Osteoblast (primary cell): ENCODE results near the gene MCC. TPM values are rescaled to one million over a fixed set of nuclear protein-coding genes. Genes with fewer than 3 reads are reported as not detected.

Source experiments
- DNase-seq: peaks from one replicate; pipeline ENCODE4 v3.0.0; 2011; ENCODE audit warnings: low spot score, mixed read lengths; ENCODE audit not compliant: insufficient read length; ENCODE audit errors: missing footprints
- H2AFZ ChIP-seq: 2 replicates; pipeline ENCODE4 v1.6.0; 2011; ENCODE audit warnings: mild to moderate bottlenecking, low read length
- H3K27ac ChIP-seq: 2 replicates; pipeline ENCODE4 v1.5.1; 2011; ENCODE audit warnings: mild to moderate bottlenecking, low read depth, low read length, moderate library complexity
- H3K27me3 ChIP-seq: 2 replicates; pipeline ENCODE4 v1.6.0; 2012; ENCODE audit warnings: mild to moderate bottlenecking, control low read depth, inconsistent platforms, low read length, moderate library complexity; ENCODE audit not compliant: insufficient read depth
- H3K36me3 ChIP-seq: 2 replicates; pipeline ENCODE4 v1.5.1; 2011; ENCODE audit warnings: mild to moderate bottlenecking, low read length, control low read depth, moderate library complexity; ENCODE audit not compliant: insufficient read depth
- H3K4me1 ChIP-seq: 2 replicates; pipeline ENCODE4 v1.5.1; 2011; ENCODE audit warnings: mild to moderate bottlenecking, low read length, control low read depth, moderate library complexity; ENCODE audit not compliant: insufficient read depth
- H3K4me2 ChIP-seq: 2 replicates; pipeline ENCODE4 v1.6.0; 2011; ENCODE audit warnings: mild to moderate bottlenecking, low read length; ENCODE audit not compliant: insufficient read depth
- H3K4me3 ChIP-seq: fragments of 200-600 bp; sonication (generic); 3 replicates; pipeline ENCODE4 v1.5.1; 2012; ENCODE audit warnings: mild to moderate bottlenecking, low read length, inconsistent platforms; ENCODE audit not compliant: insufficient read depth
- H3K79me2 ChIP-seq: 2 replicates; pipeline ENCODE4 v1.6.0; 2012; ENCODE audit warnings: mild to moderate bottlenecking, low read length, control low read depth, inconsistent platforms; ENCODE audit not compliant: insufficient read depth
- H3K9me3 ChIP-seq: 2 replicates; pipeline ENCODE4 v1.5.1; 2011; ENCODE audit warnings: low read depth, low read length, control low read depth
- H4K20me1 ChIP-seq: 2 replicates; pipeline ENCODE4 v1.6.0; 2012; ENCODE audit warnings: mild to moderate bottlenecking, low read length, control low read depth; ENCODE audit not compliant: insufficient read depth
- CTCF ChIP-seq: IDR thresholded peaks from 2 replicates; pipeline ENCODE4 v1.5.1; 2011; ENCODE audit warnings: mild to moderate bottlenecking, low read depth, low read length, moderate library complexity; ENCODE audit errors: extremely low read depth
- total RNA-seq: library from RNA; depleted of rRNA; stranded (reverse); fragments of >200 nt; gene quantifications from 2 replicates; pipeline ENCODE4 v1.2.3, GENCODE V29; 2012

MCC gene
- total RNA-seq, 1 donor: 45.6 TPM

GRCh38 chr5:112979723-112980122, 508.5 kb downstream of the MCC start:
- H3K36me3 ChIP-seq: peaks cover 11% of the 10 kb centered on the region
- H3K4me1 ChIP-seq: peaks cover 15% of the 10 kb centered on the region
- no peaks in the 10 kb centered on the region for H3K9me3 ChIP-seq
- H3K4me2 ChIP-seq: peak overlapping the region; percentile 85
- DNase-seq: no peak
- no peak overlapping the region for H3K27ac ChIP-seq
- no peak overlapping the region for H2AFZ ChIP-seq
- peaks cover 81% of the 10 kb centered on the region for H3K79me2 ChIP-seq
- H4K20me1 ChIP-seq: no peaks in the 10 kb centered on the region
- H3K4me3 ChIP-seq: no peak overlapping the region
- TF ChIP-seq CTCF: no peak
- no peaks in the 10 kb centered on the region for H3K27me3 ChIP-seq

GRCh38 chr5:112978836-112979235, 509.4 kb downstream of the MCC start:
- DNase-seq: no peak
- Histone ChIP-seq H3K4me2 (peak overlapping the region; percentile 85), H3K27ac (no peak overlapping the region), H3K27me3 (no peaks in the 10 kb centered on the region), H3K4me1 (peaks cover 15% of the 10 kb centered on the region), H4K20me1 (no peaks in the 10 kb centered on the region), H3K9me3 (no peaks in the 10 kb centered on the region), H3K79me2 (peaks cover 72% of the 10 kb centered on the region), H2AFZ (no peak overlapping the region), H3K36me3 (peaks cover 11% of the 10 kb centered on the region), H3K4me3 (no peak overlapping the region)
- no peak for TF ChIP-seq CTCF

- no peak for TF ChIP-seq CTCF
- DNase-seq: no peak
These were observed 510.8 kb downstream of the MCC start for GRCh38 chr5:112977440-112977861.

GRCh38 chr5:112976432-112977309, 511.6 kb downstream of the MCC start, which contains the start of gene DCP2:
Gene DCP2 (plus strand): TSS chr5:112976798. CDS start chr5:112976934, 136 bp downstream.
- peaks cover 50% of the 10 kb centered on the region for H3K79me2 ChIP-seq
- no peaks in the 10 kb centered on the region for H3K27me3 ChIP-seq
- peak within 1 kb of the TSS; percentile 97 for H2AFZ ChIP-seq
- H3K27ac ChIP-seq: peak within 1 kb of the TSS; percentile 85
- no peak for TF ChIP-seq CTCF
- DNase-seq: peak; percentile 97
- peak within 1 kb of the TSS; percentile 85 for H3K4me2 ChIP-seq
- no peaks in the 10 kb centered on the region for H3K9me3 ChIP-seq
- H3K4me1 ChIP-seq: peaks cover 10% of the 10 kb centered on the region
- no peaks in the 10 kb centered on the region for H4K20me1 ChIP-seq
- H3K4me3 ChIP-seq: peak within 1 kb of the TSS; percentile 97
- H3K36me3 ChIP-seq: peaks cover 9% of the 10 kb centered on the region

More at GRCh38 chr5:112977440-112977861, 510.8 kb downstream of the MCC start:
- H3K9me3 ChIP-seq: no peaks in the 10 kb centered on the region
- H3K4me1 ChIP-seq: peaks cover 10% of the 10 kb centered on the region
- peak overlapping the region; percentile 97 for H3K4me3 ChIP-seq
- H4K20me1 ChIP-seq: no peaks in the 10 kb centered on the region
- peak overlapping the region; percentile 97 for H2AFZ ChIP-seq
- peaks cover 11% of the 10 kb centered on the region for H3K36me3 ChIP-seq
- H3K79me2 ChIP-seq: peaks cover 58% of the 10 kb centered on the region
- H3K27me3 ChIP-seq: no peaks in the 10 kb centered on the region
- H3K27ac ChIP-seq: peak overlapping the region; percentile 85
- H3K4me2 ChIP-seq: peak overlapping the region; percentile 85
